HG03159 (cell line): ENCODE data around the gene ANP32A.

Experiments used
- ATAC-seq: cut with Tn5 transposase; IDR thresholded peaks from one replicate; pipeline ENCODE4 v1.9.1; 2021; ENCODE audit warnings: mild to moderate bottlenecking, moderate library complexity; ENCODE audit not compliant: unreplicated experiment

Gene ANP32A

GRCh38 chr15:68800875-68801274 is 19.8 kb downstream of the ANP32A start:
- ATAC-seq, result no peak

GRCh38 chr15:68798346-68799094 is 22.2 kb downstream of the ANP32A start:
- ATAC-seq, result no peak

GRCh38 chr15:68797599-68798345 is 22.9 kb downstream of the ANP32A start:
- no peak for ATAC-seq

- no peak for ATAC-seq
Observed at GRCh38 chr15:68797191-68797590, 23.5 kb downstream of the ANP32A start.

GRCh38 chr15:68796576-68796975 is 24.1 kb downstream of the ANP32A start:
- no peak for ATAC-seq

- ATAC-seq, result peak; percentile 57
Observed at GRCh38 chr15:68795298-68795848, 25.3 kb downstream of the ANP32A start.

- no peak for ATAC-seq
Observed at GRCh38 chr15:68794863-68795262, 25.8 kb downstream of the ANP32A start.

GRCh38 chr15:68794307-68794706 is 26.4 kb downstream of the ANP32A start:
- ATAC-seq, result no peak

- no peak for ATAC-seq
Observed at GRCh38 chr15:68793776-68794175, 26.9 kb downstream of the ANP32A start.

- no peak for ATAC-seq
Observed at GRCh38 chr15:68792901-68793766, 27.6 kb downstream of the ANP32A start.

GRCh38 chr15:68791431-68792283 is 29.0 kb downstream of the ANP32A start:
- peak; percentile 61 for ATAC-seq

GRCh38 chr15:68790910-68791309 is 29.8 kb downstream of the ANP32A start:
- ATAC-seq, result no peak

- ATAC-seq, result no peak
Observed at GRCh38 chr15:68790242-68790575, 30.5 kb downstream of the ANP32A start.

GRCh38 chr15:68789534-68790241 is 31.0 kb downstream of the ANP32A start:
- ATAC-seq, result no peak

- ATAC-seq, result no peak
Observed at GRCh38 chr15:68789091-68789490, 31.6 kb downstream of the ANP32A start.

GRCh38 chr15:68788264-68788624 is 32.5 kb downstream of the ANP32A start:
- no peak for ATAC-seq

GRCh38 chr15:68787609-68788263 is 33.0 kb downstream of the ANP32A start:
- ATAC-seq, result no peak

- ATAC-seq, result no peak
Observed at GRCh38 chr15:68786753-68787152, 33.9 kb downstream of the ANP32A start.

GRCh38 chr15:68785541-68785940 is 35.2 kb downstream of the ANP32A start:
- ATAC-seq, result no peak
